ENCODE data around the gene LUM. TPM values are rescaled to one million over a fixed set of nuclear protein-coding genes. Genes with fewer than 3 reads are reported as not detected.

LUM gene
- total RNA-seq, 4 donors from 2014 or later: 30.0 to 138 (median 38.0) TPM

DNA sequence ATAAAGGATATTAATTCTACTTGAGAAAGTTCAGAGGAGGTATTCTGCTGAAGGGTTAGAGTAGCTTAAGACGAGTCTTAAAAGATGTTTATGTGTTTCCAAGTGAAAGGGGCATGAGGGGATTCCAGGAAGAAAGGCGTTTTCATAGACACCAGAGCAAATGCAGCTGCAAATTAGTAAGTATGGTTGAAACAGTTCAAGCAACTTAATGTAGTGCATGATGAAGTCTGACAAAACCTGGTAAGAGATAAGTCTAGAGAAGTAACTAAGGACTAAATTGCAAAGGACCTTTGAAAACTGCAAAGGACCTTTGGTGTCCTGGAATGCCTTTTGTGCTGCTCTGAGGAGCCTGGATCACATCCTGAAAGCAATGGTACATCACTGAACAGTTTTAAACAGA lies 11.5 kb downstream of the LUM start:
- H3K27ac ChIP-seq: peak overlapping the region in 1 of 4 donors; percentile 35
- no peak overlapping the region for H3K4me3 ChIP-seq
- no peaks in the 10 kb centered on the region for H3K36me3 ChIP-seq
- no peak for TF ChIP-seq POLR2A (IDR thresholded peaks at IDR 0.05)
- H3K4me1 ChIP-seq: peaks cover 0 to 6% (median 1%) of the 10 kb centered on the region in 4 donors
- H3K9me3 ChIP-seq: no peaks in the 10 kb centered on the region
- DNase-seq (ENCODE audit: low spot score in 2 of 2): no peak
- 65 to 67% methylated on average over 2 of the region's 2 CpGs for WGBS, 2 donors
- no peaks in the 10 kb centered on the region for H3K27me3 ChIP-seq

DNA sequence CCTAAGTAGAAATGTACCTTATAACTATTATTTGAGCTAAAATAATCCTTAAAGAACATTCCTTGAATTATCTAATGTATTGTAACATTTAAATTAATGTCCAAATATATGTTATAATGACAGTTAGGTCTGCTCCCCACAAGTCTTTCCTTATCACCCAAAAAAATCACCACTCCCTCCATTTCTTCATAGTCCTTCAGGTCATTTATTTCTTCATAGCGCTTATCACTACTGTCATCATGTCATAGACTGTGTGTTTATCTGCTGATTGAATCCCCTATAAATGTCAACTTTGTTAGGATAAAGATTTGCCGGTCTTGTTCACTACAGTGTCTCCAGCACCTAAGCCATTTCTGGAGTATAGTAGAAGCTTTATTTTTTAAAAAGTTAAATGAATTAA lies 12.0 kb downstream of the LUM start:
- 47 to 48% methylated on average over 2 of the region's 2 CpGs for WGBS, 2 donors
- Histone ChIP-seq H3K27me3 (no peaks in the 10 kb centered on the region), H3K4me3 (no peak overlapping the region), H3K27ac (peak overlapping the region in 2 of 4 donors; percentile 37 to 66), H3K36me3 (no peaks in the 10 kb centered on the region), H3K9me3 (no peaks in the 10 kb centered on the region), H3K4me1 (peaks cover 0 to 6% (median 1%) of the 10 kb centered on the region in 4 donors)
- TF ChIP-seq POLR2A (IDR thresholded peaks at IDR 0.05): no peak
- TF ChIP-seq, protein P1, sequence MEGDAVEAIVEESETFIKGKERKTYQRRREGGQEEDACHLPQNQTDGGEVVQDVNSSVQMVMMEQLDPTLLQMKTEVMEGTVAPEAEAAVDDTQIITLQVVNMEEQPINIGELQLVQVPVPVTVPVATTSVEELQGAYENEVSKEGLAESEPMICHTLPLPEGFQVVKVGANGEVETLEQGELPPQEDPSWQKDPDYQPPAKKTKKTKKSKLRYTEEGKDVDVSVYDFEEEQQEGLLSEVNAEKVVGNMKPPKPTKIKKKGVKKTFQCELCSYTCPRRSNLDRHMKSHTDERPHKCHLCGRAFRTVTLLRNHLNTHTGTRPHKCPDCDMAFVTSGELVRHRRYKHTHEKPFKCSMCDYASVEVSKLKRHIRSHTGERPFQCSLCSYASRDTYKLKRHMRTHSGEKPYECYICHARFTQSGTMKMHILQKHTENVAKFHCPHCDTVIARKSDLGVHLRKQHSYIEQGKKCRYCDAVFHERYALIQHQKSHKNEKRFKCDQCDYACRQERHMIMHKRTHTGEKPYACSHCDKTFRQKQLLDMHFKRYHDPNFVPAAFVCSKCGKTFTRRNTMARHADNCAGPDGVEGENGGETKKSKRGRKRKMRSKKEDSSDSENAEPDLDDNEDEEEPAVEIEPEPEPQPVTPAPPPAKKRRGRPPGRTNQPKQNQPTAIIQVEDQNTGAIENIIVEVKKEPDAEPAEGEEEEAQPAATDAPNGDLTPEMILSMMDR (IDR thresholded peaks at IDR 0.05): no peak
- no peak for TF ChIP-seq EP300 (IDR thresholded peaks at IDR 0.05)
- DNase-seq (ENCODE audit: low spot score in 2 of 2): no peak

DNA sequence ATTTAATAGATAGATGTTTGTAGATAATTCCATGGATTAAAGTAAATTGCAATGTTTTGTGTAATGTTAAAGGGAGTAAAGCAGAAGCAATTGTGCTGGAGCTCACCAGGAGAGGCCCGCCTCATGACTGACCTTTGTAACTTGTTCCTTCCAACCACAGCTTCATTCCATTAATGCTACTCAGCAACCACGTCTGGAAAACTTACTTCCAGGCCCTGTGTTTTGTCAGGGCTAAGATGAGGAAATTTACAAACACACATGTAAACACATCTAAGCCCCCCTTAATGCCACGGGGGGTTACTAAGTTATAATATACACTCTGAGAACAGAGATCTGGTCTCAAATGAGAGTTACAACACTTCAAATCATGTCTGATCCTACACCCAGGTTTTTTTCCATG lies 12.4 kb downstream of the LUM start:
- H3K4me3 ChIP-seq: no peak overlapping the region
- no peaks in the 10 kb centered on the region for H3K36me3 ChIP-seq
- H3K27ac ChIP-seq: peak overlapping the region in 2 of 4 donors; percentile 37 to 66
- H3K27me3 ChIP-seq: no peaks in the 10 kb centered on the region
- TF ChIP-seq POLR2A (IDR thresholded peaks at IDR 0.05): no peak
- TF ChIP-seq, protein P1 (IDR thresholded peaks at IDR 0.05): no peak
- peak in 1 of 2 donors; percentile 61 for TF ChIP-seq EP300 (IDR thresholded peaks at IDR 0.05)
- 21 to 42% methylated on average over 3 of the region's 3 CpGs for WGBS, 2 donors
- H3K4me1 ChIP-seq: peaks cover 0 to 6% (median 1%) of the 10 kb centered on the region in 4 donors
- no peaks in the 10 kb centered on the region for H3K9me3 ChIP-seq
- peak in 1 of 2 donors; percentile 51 for DNase-seq (ENCODE audit: low spot score in 2 of 2)

DNA sequence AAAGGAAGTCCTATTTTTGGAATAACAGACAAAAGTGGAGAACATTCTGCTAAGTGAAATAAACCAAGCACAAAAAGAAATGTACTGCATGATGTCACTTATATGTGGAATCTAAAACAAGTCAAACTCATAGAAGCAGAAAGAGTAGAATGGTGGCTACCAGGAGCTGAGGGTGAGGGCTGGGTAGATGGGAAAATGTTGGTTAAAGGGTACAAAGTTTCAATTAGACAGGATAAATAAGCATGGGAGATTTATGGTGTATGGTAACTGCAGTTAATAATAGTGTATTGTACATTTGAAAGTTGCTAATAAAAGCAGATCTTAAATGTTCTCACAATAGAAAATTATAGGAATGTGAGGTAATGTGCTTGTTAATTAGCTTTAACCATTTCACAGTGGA lies 12.8 kb downstream of the LUM start:
- TF ChIP-seq POLR2A (IDR thresholded peaks at IDR 0.05) (no peak), EP300 (IDR thresholded peaks at IDR 0.05) (no peak)
- TF ChIP-seq, protein P1 (IDR thresholded peaks at IDR 0.05): no peak
- Histone ChIP-seq H3K4me1 (peaks cover 0 to 9% (median 1%) of the 10 kb centered on the region in 4 donors), H3K4me3 (no peak overlapping the region), H3K9me3 (no peaks in the 10 kb centered on the region), H3K27me3 (no peaks in the 10 kb centered on the region), H3K27ac (no peak overlapping the region), H3K36me3 (no peaks in the 10 kb centered on the region)
- no peak for DNase-seq (ENCODE audit: low spot score in 2 of 2)

DNA sequence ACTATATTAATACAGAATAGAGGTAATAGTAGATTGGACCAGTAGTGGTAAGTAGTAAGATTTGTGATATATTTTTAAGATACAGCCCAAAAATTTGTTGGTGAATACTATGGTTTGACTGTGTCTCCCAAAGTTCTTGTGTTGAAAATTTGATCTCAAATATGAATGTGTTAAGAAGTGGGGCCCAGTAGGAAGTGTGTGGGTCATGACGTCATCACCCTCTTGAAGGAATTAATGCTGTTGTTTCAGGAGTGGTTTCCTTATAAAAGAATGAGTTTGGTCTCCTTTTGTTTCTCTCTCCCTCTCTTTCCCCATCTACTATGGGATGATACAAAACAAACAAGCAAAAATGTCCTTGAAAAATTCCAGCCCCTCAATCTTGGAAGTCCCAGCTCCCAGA lies 16.3 kb downstream of the LUM start:
- 74 to 84% methylated on average over 1 of the region's 1 CpG for WGBS, 2 donors
- no peaks in the 10 kb centered on the region for H3K36me3 ChIP-seq
- DNase-seq (ENCODE audit: low spot score in 2 of 2): no peak
- H3K27me3 ChIP-seq: no peaks in the 10 kb centered on the region
- TF ChIP-seq EP300 (IDR thresholded peaks at IDR 0.05) (no peak), POLR2A (IDR thresholded peaks at IDR 0.05) (no peak)
- TF ChIP-seq, protein P1 (IDR thresholded peaks at IDR 0.05): no peak
- no peak overlapping the region for H3K4me3 ChIP-seq
- peaks cover 0 to 8% (median 0%) of the 10 kb centered on the region in 4 donors for H3K9me3 ChIP-seq
- no peak overlapping the region for H3K27ac ChIP-seq
- H3K4me1 ChIP-seq: peaks cover 0 to 19% (median 0%) of the 10 kb centered on the region in 4 donors
